Panc1 (cell line): Measurements from ENCODE around the gene RALGPS1.

Experiments
- POLR2AphosphoS5 ChIP-seq: IDR thresholded peaks from 2 replicates; pipeline ENCODE4 v1.6.1; 2012; ENCODE audit warnings: mild to moderate bottlenecking, low read depth, low read length, moderate library complexity
- TF ChIP-seq, protein P1 (sequence below): fragments of 450-650 bp; IDR thresholded peaks from 2 replicates; pipeline ENCODE4 v1.5.1; 2017; ENCODE audit warnings: mild to moderate bottlenecking

DNA sequence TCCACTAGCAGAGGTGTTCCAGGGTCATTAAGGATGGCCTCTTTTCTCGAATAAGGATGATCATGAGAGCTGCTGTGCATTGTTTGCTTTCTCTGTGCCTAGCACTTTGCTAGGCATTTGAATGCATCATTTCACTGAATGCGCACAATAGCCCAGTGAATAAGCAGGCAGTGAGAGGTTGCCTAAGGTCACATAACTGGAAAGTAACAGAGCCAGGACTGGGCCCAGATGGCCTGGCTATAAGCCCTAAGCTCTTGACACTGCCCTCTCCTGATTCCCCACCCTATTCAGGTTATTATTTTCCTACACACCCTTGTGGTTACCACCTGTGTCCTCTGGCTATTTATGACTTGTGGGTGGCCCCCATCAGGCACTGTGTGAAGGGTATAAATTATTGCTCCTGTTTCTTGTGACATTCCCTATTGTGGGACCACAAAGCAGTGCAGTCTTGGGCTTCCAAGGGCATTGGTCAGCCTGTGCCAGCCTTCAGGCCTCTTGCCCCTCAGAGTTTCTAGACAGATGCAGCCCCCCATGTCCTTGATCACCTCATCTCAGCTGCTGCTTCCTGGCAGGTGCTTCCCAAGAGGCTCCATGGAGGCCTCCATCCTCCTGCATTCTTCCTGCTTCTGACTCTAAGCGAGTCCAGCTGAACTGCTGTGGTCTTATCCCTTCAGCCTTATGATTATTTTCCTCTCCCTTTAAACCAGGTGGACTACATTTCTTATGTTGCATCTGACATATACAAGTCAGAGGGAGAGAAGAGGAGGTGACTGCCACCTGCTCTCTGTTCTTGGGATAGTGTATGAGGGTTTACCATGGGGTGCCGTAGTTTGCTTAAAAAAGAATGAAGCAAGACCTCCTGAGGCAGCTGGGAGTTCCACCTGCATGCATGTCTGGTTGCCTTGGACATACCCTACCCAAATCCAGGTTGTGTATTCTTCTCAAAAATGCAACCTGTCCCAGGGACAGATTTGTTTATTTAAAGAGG lies 160.3 kb downstream of the RALGPS1 start:
- TF ChIP-seq, protein P1, sequence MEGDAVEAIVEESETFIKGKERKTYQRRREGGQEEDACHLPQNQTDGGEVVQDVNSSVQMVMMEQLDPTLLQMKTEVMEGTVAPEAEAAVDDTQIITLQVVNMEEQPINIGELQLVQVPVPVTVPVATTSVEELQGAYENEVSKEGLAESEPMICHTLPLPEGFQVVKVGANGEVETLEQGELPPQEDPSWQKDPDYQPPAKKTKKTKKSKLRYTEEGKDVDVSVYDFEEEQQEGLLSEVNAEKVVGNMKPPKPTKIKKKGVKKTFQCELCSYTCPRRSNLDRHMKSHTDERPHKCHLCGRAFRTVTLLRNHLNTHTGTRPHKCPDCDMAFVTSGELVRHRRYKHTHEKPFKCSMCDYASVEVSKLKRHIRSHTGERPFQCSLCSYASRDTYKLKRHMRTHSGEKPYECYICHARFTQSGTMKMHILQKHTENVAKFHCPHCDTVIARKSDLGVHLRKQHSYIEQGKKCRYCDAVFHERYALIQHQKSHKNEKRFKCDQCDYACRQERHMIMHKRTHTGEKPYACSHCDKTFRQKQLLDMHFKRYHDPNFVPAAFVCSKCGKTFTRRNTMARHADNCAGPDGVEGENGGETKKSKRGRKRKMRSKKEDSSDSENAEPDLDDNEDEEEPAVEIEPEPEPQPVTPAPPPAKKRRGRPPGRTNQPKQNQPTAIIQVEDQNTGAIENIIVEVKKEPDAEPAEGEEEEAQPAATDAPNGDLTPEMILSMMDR = no peak
- TF ChIP-seq POLR2AphosphoS5 = no peak
